Spinal cord (tissue), 4 donors: ENCODE data around the gene CCDC179. TPM values are rescaled to one million over a fixed set of nuclear protein-coding genes. Genes with fewer than 3 reads are reported as not detected.

Experiments
- polyA plus RNA-seq, 2 donors: library from polyadenylated mRNA; unstranded; fragments of 120-200 nt; gene quantifications; one replicate each; pipeline ENCODE4 v1.2.1, GENCODE V29; 2013; ENCODE audit not compliant: insufficient read length in 2 of 2
- total RNA-seq, 2 donors: library from RNA; depleted of rRNA in 1 of 2; stranded (reverse); fragments of 120-200 nt in 1 of 2; fragments of >200 nt in 1 of 2; gene quantifications; one replicate each; pipeline versions ENCODE4 v1.2.3 to v1.2.4, GENCODE V29; 2013 to 2014

The CCDC179 gene
- total and polyA plus RNA-seq, 4 donors = not detected

Other genes starting within 250 kb of the CCDC179 start
- gene FANCF, start 234.7 kb downstream of the CCDC179 start, total RNA-seq = 10 to 100 TPM; 12.8 to 15.8 TPM
- 10 to 100 TPM; 10.7 to 13.4 TPM for gene FANCF, start 234.7 kb downstream of the CCDC179 start, polyA plus RNA-seq
- 10 to 100 TPM; 32.2 to 52.4 TPM for gene GAS2, start 193.9 kb downstream of the CCDC179 start, total RNA-seq
- gene GAS2, start 193.9 kb downstream of the CCDC179 start, polyA plus RNA-seq = 1 to 10 TPM; 3.3 to 5.7 TPM
- 10 to 100 TPM; 20.1 to 23.7 TPM for gene SVIP, start 30.7 kb downstream of the CCDC179 start, total RNA-seq
- gene SVIP, start 30.7 kb downstream of the CCDC179 start, polyA plus RNA-seq = 10 to 100 TPM; 16.1 to 19.6 TPM